Mesenchymal stem cell (in vitro differentiated cells and primary cell): ENCODE results near the gene RTP1.

Experiments
- DNase-seq: peaks from one replicate; pipeline ENCODE4 v3.0.0-alpha.2; 2013
- H2AFZ ChIP-seq: one replicate; pipeline ENCODE4 v1.6.1; 2013; ENCODE audit warnings: low read depth, mild to moderate bottlenecking, control low read depth, inconsistent platforms, low read length, moderate library complexity
- H2AK5ac ChIP-seq: 2 replicates; pipeline ENCODE4 v1.6.1; 2013; ENCODE audit warnings: low read length, moderate library complexity, mild to moderate bottlenecking, inconsistent platforms; ENCODE audit not compliant: severe bottlenecking
- H2BK120ac ChIP-seq: one replicate; pipeline ENCODE4 v1.6.1; 2013; ENCODE audit warnings: low read depth, mild to moderate bottlenecking, inconsistent platforms, low read length, moderate library complexity
- H2BK12ac ChIP-seq, 2 experiments: one replicate each; pipeline ENCODE4 v1.6.1; 2013; ENCODE audit warnings: inconsistent platforms in 2 of 2, low read length in 2 of 2, mild to moderate bottlenecking in 2 of 2, moderate library complexity in 2 of 2, control low read depth in 1 of 2
- H2BK15ac ChIP-seq: one replicate; pipeline ENCODE4 v1.6.1; 2013; ENCODE audit warnings: mild to moderate bottlenecking, low read depth, inconsistent platforms; ENCODE audit not compliant: poor library complexity, severe bottlenecking
- H2BK5ac ChIP-seq: 2 replicates; pipeline ENCODE4 v1.6.1; 2013; ENCODE audit warnings: low read depth, mild to moderate bottlenecking, low read length, control low read depth, inconsistent platforms; ENCODE audit not compliant: poor library complexity, severe bottlenecking
- H3K14ac ChIP-seq, 2 experiments: one replicate each; pipeline ENCODE4 v1.6.1; 2013; ENCODE audit warnings: inconsistent platforms in 2 of 2, low read length in 2 of 2, control low read depth in 1 of 2, mild to moderate bottlenecking in 1 of 2, moderate library complexity in 1 of 2
- H3K18ac ChIP-seq, 2 experiments: one replicate each; pipeline ENCODE4 v1.6.1; 2013; ENCODE audit warnings: inconsistent platforms in 2 of 2, low read length in 2 of 2, control low read depth in 1 of 2, low read depth in 1 of 2, mild to moderate bottlenecking in 1 of 2
- H3K23ac ChIP-seq, 2 experiments: one replicate each; pipeline ENCODE4 v1.6.1; 2013; ENCODE audit warnings: inconsistent platforms in 2 of 2, low read length in 2 of 2, mild to moderate bottlenecking in 2 of 2, moderate library complexity in 2 of 2, control low read depth in 1 of 2
- H3K27ac ChIP-seq: 2 replicates; pipeline ENCODE4 v1.5.1; 2013; ENCODE audit warnings: mild to moderate bottlenecking, moderate library complexity, low read length, control low read depth, inconsistent platforms; ENCODE audit not compliant: poor library complexity, severe bottlenecking
- H3K27me3 ChIP-seq, 2 experiments: 2 replicates each; pipeline versions ENCODE4 v1.6.1 to v1.7.0; 2013; ENCODE audit warnings: low read length in 2 of 2, mild to moderate bottlenecking in 2 of 2, moderate library complexity in 2 of 2, control low read depth in 1 of 2, inconsistent platforms in 1 of 2; ENCODE audit not compliant: control insufficient read depth in 1 of 2, insufficient read depth in 1 of 2
- H3K36me3 ChIP-seq, 2 experiments: 2 replicates each; pipeline versions ENCODE4 v1.6.1 to v1.7.0; 2013; ENCODE audit warnings: low read length in 2 of 2, control low read depth in 1 of 2, inconsistent platforms in 1 of 2, low read depth in 1 of 2, mild to moderate bottlenecking in 1 of 2; ENCODE audit not compliant: insufficient read depth in 2 of 2, control insufficient read depth in 1 of 2
- H3K4ac ChIP-seq, 2 experiments: one replicate each; pipeline ENCODE4 v1.6.1; 2013; ENCODE audit warnings: inconsistent platforms in 2 of 2, low read length in 2 of 2, mild to moderate bottlenecking in 2 of 2, moderate library complexity in 2 of 2, control low read depth in 1 of 2, low read depth in 1 of 2
- H3K4me1 ChIP-seq: 2 replicates; pipeline ENCODE4 v1.6.1; 2013; ENCODE audit warnings: low read depth, low read length, control low read depth; ENCODE audit not compliant: control insufficient read depth, insufficient read depth
- H3K4me2 ChIP-seq: 2 replicates; pipeline ENCODE4 v1.6.1; 2013; ENCODE audit warnings: low read length, mild to moderate bottlenecking, inconsistent platforms; ENCODE audit not compliant: poor library complexity, severe bottlenecking
- H3K4me3 ChIP-seq, 2 experiments: 2 replicates each; pipeline versions ENCODE4 v1.5.1 to v1.7.0; 2013; ENCODE audit warnings: low read length in 2 of 2, mild to moderate bottlenecking in 2 of 2, control low read depth in 1 of 2, low read depth in 1 of 2; ENCODE audit not compliant: insufficient read depth in 1 of 2
- H3K79me1 ChIP-seq: replicated peaks from 2 replicates; pipeline ENCODE4 v1.6.1; 2013; ENCODE audit warnings: mild to moderate bottlenecking, control low read depth, low read length, inconsistent platforms; ENCODE audit not compliant: poor library complexity, severe bottlenecking
- H3K9ac ChIP-seq: 2 replicates; pipeline ENCODE4 v1.7.0; 2013; ENCODE audit warnings: mild to moderate bottlenecking, low read length, moderate library complexity
- H3K9me3 ChIP-seq: 2 replicates; pipeline ENCODE4 v1.7.0; 2013; ENCODE audit warnings: mild to moderate bottlenecking, low read length; ENCODE audit not compliant: control insufficient read depth
- H4K8ac ChIP-seq: one replicate; pipeline ENCODE4 v1.6.1; 2013; ENCODE audit warnings: inconsistent platforms, mild to moderate bottlenecking, low read length, moderate library complexity
- H4K91ac ChIP-seq: one replicate; pipeline ENCODE4 v1.6.1; 2013; ENCODE audit warnings: mild to moderate bottlenecking, low read length, inconsistent platforms
- WGBS: methylation state at CpG from one replicate; pipeline ENCODE4 v1.1.7; 2013; ENCODE audit warnings: mixed read lengths; 5-methylcytosine and 5-hydroxymethylcytosine counted together

RTP1 gene

GRCh38 chr3:187186801-187187421, 10.4 kb upstream of the RTP1 start:
- H3K9ac ChIP-seq = peak overlapping the region; percentile 25
- no peak overlapping the region for H2AFZ ChIP-seq
- no peak overlapping the region for H3K4ac ChIP-seq
- peak overlapping the region; percentile 13 for H3K27ac ChIP-seq
- no peaks in the 10 kb centered on the region for H3K79me1 ChIP-seq
- no peak overlapping the region for H3K14ac ChIP-seq
- peak; percentile 80 for DNase-seq
- H3K9me3 ChIP-seq = no peaks in the 10 kb centered on the region
- no peak overlapping the region for H2AK5ac ChIP-seq
- peak overlapping the region in 1 of 2 experiments; percentile 37 for H3K18ac ChIP-seq
- no peak overlapping the region for H2BK15ac ChIP-seq
- H2BK120ac ChIP-seq = no peak overlapping the region
- peak overlapping the region; percentile 23 for H4K91ac ChIP-seq
- H3K4me3 ChIP-seq = no peak overlapping the region
- peaks cover 4% of the 10 kb centered on the region for H3K4me1 ChIP-seq
- no peaks in the 10 kb centered on the region for H3K27me3 ChIP-seq
- H2BK5ac ChIP-seq = no peak overlapping the region
- WGBS = 48% methylated on average over 5 of the region's 5 CpGs
- H4K8ac ChIP-seq = no peak overlapping the region
- no peak overlapping the region for H2BK12ac ChIP-seq
- no peak overlapping the region for H3K23ac ChIP-seq
- no peak overlapping the region for H3K4me2 ChIP-seq
- no peaks in the 10 kb centered on the region for H3K36me3 ChIP-seq

GRCh38 chr3:187188931-187189330, 8.4 kb upstream of the RTP1 start:
- Histone ChIP-seq H3K9me3 (no peaks in the 10 kb centered on the region), H3K9ac (no peak overlapping the region), H3K14ac (no peak overlapping the region), H4K8ac (no peak overlapping the region), H3K27me3 (peaks cover 0 to 5% of the 10 kb centered on the region in 2 experiments), H3K23ac (no peak overlapping the region), H3K18ac (no peak overlapping the region), H3K4ac (no peak overlapping the region), H2AFZ (no peak overlapping the region), H2BK5ac (no peak overlapping the region), H4K91ac (no peak overlapping the region), H3K4me3 (no peak overlapping the region), H2BK120ac (no peak overlapping the region), H2BK15ac (no peak overlapping the region), H3K27ac (no peak overlapping the region), H2AK5ac (no peak overlapping the region), H3K36me3 (no peaks in the 10 kb centered on the region), H3K79me1 (no peaks in the 10 kb centered on the region), H3K4me2 (no peak overlapping the region), H2BK12ac (no peak overlapping the region), H3K4me1 (peaks cover 4% of the 10 kb centered on the region)
- WGBS = 56% methylated on average over 2 of the region's 2 CpGs
- DNase-seq = peak; percentile 18

- no peak overlapping the region for H3K4ac ChIP-seq
- H2BK120ac ChIP-seq = no peak overlapping the region
- H2BK15ac ChIP-seq = no peak overlapping the region
- 58% methylated on average over 1 of the region's 1 CpG for WGBS
- peaks cover 7 to 12% of the 10 kb centered on the region in 2 experiments for H3K27me3 ChIP-seq
- H3K9ac ChIP-seq = no peak overlapping the region
- H3K18ac ChIP-seq = no peak overlapping the region
- H3K4me1 ChIP-seq = peaks cover 4% of the 10 kb centered on the region
- H2BK12ac ChIP-seq = no peak overlapping the region
- no peak for DNase-seq
- H3K14ac ChIP-seq = no peak overlapping the region
- H2BK5ac ChIP-seq = no peak overlapping the region
- H3K23ac ChIP-seq = no peak overlapping the region
- no peak overlapping the region for H3K4me2 ChIP-seq
- no peak overlapping the region for H3K4me3 ChIP-seq
- no peak overlapping the region for H2AK5ac ChIP-seq
- H2AFZ ChIP-seq = no peak overlapping the region
- H4K91ac ChIP-seq = no peak overlapping the region
- no peaks in the 10 kb centered on the region for H3K36me3 ChIP-seq
- H3K9me3 ChIP-seq = no peaks in the 10 kb centered on the region
- no peak overlapping the region for H4K8ac ChIP-seq
- H3K79me1 ChIP-seq = no peaks in the 10 kb centered on the region
- H3K27ac ChIP-seq = no peak overlapping the region
These were observed 6.0 kb upstream of the RTP1 start for GRCh38 chr3:187191271-187191670.

GRCh38 chr3:187193181-187193580, 4.1 kb upstream of the RTP1 start:
- peaks cover 16 to 19% of the 10 kb centered on the region in 2 experiments for H3K27me3 ChIP-seq
- H4K8ac ChIP-seq = no peak overlapping the region
- H3K4me1 ChIP-seq = no peaks in the 10 kb centered on the region
- no peak overlapping the region for H4K91ac ChIP-seq
- H2AK5ac ChIP-seq = no peak overlapping the region
- no peak overlapping the region for H3K27ac ChIP-seq
- no peak for DNase-seq
- H3K9me3 ChIP-seq = no peaks in the 10 kb centered on the region
- H3K36me3 ChIP-seq = no peaks in the 10 kb centered on the region
- H2BK15ac ChIP-seq = no peak overlapping the region
- no peaks in the 10 kb centered on the region for H3K79me1 ChIP-seq
- no peak overlapping the region for H2BK5ac ChIP-seq
- H2BK120ac ChIP-seq = no peak overlapping the region
- H2BK12ac ChIP-seq = no peak overlapping the region
- H3K23ac ChIP-seq = no peak overlapping the region
- H3K4me2 ChIP-seq = no peak overlapping the region
- no peak overlapping the region for H3K4ac ChIP-seq
- H2AFZ ChIP-seq = no peak overlapping the region
- H3K18ac ChIP-seq = no peak overlapping the region
- no peak overlapping the region for H3K14ac ChIP-seq
- no peak overlapping the region for H3K9ac ChIP-seq
- H3K4me3 ChIP-seq = no peak overlapping the region
